GM12872 (cell line): Measurements from ENCODE around the gene SPRR1B.
A peak's percentile ranks its signal among the peaks of the same experiment; 100 is the strongest.

Experiments used
- TF ChIP-seq, protein P1 (sequence below): IDR thresholded peaks from 3 replicates; pipeline ENCODE4 v1.5.1; 2011; ENCODE audit warnings: low read depth, mild to moderate bottlenecking, low read length, moderate library complexity; ENCODE audit not compliant: insufficient read depth

The SPRR1B gene

DNA sequence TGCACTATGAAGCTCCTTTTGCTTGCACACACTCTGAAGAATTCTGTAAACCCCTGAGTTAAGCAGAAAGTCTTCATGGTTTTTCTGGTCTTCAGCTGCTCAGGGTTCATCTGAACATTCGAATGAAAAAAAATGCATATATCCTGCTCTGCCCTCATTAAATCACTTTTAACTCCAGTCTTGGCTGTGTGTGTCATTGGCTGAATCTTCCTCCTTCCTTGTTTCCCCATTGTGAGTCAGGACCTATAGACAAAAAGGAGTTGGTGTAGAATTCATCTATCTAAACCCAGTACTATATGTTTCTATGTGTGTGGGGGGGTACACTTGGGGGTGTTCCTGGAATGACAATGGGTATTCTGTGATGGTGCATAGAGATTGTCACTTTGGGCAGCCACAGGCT lies 6.6 kb upstream of the SPRR1B start:
- TF ChIP-seq, protein P1, sequence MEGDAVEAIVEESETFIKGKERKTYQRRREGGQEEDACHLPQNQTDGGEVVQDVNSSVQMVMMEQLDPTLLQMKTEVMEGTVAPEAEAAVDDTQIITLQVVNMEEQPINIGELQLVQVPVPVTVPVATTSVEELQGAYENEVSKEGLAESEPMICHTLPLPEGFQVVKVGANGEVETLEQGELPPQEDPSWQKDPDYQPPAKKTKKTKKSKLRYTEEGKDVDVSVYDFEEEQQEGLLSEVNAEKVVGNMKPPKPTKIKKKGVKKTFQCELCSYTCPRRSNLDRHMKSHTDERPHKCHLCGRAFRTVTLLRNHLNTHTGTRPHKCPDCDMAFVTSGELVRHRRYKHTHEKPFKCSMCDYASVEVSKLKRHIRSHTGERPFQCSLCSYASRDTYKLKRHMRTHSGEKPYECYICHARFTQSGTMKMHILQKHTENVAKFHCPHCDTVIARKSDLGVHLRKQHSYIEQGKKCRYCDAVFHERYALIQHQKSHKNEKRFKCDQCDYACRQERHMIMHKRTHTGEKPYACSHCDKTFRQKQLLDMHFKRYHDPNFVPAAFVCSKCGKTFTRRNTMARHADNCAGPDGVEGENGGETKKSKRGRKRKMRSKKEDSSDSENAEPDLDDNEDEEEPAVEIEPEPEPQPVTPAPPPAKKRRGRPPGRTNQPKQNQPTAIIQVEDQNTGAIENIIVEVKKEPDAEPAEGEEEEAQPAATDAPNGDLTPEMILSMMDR: no peak

DNA sequence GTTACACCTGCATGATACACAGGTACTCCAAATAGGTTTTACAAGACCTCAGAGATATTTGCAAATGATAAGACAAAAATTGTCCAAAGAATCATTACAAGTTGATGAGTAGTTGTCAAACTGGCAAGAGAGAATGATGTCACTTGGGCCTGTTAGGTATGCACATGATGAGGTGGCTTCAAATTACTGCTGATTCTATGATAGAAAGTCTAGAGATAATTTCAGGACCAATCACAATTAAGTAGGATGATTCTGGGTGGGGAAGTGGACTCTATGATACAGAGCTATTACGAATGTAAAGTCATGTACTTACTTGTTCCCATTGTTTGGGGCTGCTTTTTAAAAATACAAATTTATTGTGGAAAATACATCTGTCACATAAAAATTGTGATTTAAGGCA lies 5.2 kb upstream of the SPRR1B start:
- TF ChIP-seq, protein P1: no peak

DNA sequence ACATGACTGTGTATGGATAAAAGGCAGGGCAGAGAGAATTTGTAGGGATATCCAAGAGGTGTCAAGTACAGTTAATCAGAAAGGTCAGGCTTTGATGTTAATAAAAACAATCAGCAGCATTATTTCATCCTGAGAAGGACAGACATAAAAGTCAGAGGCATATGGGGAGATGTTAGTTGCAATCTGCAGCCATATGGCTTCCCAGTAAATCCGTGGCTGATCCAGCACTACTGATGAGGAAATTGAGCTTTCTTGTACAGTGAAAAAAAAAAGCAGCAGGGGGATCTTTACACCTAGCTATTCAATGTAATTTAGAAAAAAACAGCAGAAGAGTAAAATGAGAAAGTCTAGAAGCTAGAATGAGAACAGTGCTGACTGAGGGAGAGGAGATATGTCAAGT lies 2.2 kb upstream of the SPRR1B start:
- TF ChIP-seq, protein P1: no peak

DNA sequence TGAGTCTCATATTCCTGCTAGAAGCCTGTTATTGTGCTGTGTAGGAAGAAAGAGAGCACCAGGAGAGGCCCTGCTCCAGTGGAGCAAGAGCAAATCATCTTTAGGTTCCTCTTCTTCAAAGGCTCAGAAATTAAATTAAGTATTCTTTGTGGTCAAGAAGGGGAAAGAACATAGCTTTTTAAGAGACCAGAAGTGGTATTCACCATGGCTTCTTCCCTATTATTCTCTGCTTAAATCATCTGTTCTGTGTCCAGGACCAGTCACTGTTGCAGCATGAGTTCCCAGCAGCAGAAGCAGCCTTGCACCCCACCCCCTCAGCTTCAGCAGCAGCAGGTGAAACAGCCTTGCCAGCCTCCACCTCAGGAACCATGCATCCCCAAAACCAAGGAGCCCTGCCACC lies 1.1 kb downstream of the SPRR1B start:
- TF ChIP-seq, protein P1: no peak

DNA sequence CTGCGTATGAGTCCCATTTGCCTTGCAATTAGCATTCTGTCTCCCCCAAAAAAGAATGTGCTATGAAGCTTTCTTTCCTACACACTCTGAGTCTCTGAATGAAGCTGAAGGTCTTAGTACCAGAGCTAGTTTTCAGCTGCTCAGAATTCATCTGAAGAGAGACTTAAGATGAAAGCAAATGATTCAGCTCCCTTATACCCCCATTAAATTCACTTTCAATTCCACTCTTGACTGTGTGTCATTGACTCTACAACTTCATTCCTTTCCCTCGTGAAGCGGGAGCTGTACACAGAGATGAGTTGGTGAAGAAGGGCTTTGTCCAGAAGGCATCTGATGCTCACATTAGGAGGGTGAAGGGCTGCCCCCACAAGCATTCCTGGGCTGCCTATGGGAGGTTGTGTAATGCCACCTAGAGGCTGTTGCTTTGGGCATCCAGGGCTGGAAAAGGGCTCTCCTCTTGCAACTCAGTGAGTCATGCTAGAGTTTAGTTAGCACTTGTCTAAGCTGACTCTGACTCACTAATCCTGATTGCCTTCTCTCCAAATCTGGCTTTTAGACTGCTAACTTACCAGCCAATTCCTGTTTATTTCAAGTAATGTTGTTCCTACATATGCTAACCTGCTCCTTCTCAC lies 1.8 kb downstream of the SPRR1B start:
- TF ChIP-seq, protein P1: peak; percentile 51; the same call in 2 of the 3 replicates

DNA sequence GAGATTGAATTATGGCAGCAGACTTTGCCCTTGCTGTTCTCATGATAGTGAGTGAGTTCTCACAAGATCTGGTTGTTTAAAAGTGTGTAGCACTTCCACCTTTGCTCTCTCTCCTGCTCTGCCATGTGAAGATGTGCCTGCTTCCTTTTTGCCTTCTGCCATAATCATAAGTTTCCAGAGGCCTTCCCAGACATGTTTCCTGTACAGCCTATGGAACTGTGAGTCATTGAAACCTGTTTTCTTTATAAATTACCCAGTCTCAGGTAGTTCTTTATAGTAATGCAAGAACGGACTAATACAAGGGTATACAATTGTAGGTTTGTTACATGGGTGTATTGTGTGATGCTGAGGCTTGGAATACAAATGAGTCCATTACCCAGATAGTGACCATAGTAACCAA lies 4.2 kb downstream of the SPRR1B start:
- TF ChIP-seq, protein P1: no peak

DNA sequence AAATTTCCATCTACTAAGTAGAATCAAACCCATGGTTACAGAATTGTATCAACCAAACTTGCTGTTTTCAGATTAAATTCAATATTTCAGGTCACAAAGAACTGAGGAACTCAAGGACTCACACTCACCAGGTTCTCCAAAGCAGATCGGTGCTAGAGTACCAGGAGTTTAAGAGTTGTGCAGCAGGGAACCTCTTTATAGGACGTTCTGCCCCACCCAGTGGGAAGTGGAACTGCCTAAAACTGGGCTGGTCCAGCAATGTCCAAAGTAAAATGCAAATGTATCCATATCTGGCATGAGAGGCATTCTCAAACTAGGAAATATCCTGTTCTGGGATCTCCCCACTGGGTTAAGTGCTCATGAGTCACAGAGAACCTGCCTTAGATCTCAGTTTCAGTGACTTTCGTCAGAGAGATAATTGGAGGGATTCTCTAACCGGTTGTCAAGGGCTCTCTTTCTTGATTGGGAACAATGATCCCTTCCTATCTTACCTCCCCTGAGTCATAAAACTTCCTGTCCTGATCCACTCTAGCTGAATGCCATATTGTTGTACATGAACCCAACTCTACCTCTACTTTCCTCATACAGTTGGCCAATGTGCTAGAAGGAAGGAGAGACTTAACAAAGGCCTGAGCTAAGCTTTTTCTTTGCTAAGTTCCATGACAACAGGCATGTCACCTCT lies 10.1 kb downstream of the SPRR1B start, which contains the start of gene SPRR2D:
SPRR2D (minus strand) TSS at position 171 of the 682 bp plus-strand sequence. CDS start 774 bp downstream, outside the sequence.
- TF ChIP-seq, protein P1: no peak
